ENCODE results near the gene RHOT1.

The RHOT1 gene

DNA sequence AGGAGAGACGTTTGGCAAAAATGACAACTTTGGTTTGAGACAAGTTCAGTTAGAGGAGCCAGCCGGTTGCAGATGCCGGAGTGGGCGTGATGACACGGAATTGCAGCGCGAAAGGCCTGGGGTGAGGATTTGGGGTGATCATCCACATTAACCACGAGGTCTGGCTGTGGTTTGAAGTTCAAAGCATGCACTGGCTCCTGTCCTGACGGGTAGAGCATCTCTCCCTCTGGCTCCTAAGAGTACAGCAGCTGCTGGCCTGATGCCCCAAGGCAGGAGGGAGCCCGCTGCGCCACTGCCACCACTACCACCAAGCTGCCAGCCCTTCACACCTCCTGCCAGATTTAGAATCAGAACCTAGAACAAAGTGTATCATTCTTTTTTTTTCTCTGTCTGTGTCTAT is 127.1 kb downstream of the RHOT1 start:
- no peak for DNase-seq (ENCODE audit: low read depth)

DNA sequence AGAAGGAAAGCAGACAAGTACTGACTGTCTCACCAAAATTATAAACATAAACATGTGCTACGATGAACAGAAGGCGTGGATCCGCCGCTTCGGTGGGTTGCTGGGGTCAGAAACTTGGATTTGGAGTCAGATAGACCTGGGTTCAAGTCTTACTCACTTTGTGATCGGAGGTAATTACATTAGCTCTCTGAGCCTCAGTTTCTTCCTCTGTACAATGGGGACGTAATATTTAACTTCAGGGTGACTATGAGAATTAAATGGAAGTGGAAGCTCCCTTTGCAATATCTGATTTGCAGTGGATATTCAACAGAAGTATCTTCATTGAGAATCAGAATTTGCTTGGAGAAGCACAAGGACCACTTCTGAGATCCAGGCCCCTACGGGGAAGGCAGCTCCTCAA is 129.5 kb downstream of the RHOT1 start:
- no peak for DNase-seq (ENCODE audit: low read depth)

DNA sequence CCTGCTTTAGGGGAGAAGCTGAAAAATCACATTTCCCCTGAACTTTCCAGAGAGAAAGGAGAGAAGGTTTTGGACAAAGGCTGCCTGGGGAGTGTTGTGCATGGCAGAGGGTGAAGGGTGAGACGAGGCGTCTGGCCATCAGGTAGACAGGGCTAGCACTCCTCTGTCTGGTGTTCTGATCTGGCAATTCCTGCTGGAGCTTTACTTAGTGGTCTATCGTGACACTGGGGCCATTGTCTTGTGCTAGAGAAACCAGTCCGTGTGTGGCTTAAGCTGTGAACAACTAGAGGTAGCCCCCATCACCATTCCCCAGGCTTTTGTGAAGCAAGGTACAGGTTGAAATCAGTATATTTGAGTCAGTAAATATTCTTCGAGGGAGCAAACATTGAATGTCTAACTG is 131.8 kb downstream of the RHOT1 start:
- DNase-seq (ENCODE audit: low read depth): no peak

DNA sequence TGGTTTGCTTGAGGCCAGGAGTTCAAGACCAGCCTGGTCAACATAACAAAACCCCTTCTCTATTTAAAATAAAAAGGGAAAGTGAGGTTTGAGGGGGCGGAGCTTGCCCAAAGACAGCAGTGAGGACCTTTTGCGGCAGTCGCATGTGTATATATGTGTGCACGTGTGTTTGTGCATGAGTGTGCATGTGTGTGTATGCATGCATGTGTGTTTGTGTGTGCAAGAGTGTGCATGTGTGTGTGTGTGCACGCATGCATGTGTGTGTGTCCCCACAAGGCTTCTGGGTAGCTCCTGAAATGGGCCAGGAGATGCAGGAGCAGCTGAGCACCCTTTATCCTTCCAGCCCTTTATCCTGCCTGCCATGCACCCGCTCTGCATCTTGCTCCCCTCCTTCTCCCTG is 132.3 kb downstream of the RHOT1 start:
- no peak for DNase-seq (ENCODE audit: low read depth)
